GM21360 (cell line): ENCODE data around the gene TELO2.

Experiments
- ATAC-seq: cut with Tn5 transposase; IDR thresholded peaks from one replicate; pipeline ENCODE4 v1.9.1; 2021; ENCODE audit warnings: mild to moderate bottlenecking, moderate library complexity; ENCODE audit not compliant: unreplicated experiment

The TELO2 gene

GRCh38 chr16:1533443-1533951 lies 40.3 kb downstream of the TELO2 start, which contains the start of gene TMEM204:
TSS of gene TMEM204 (plus strand) at chr16:1533666. CDS start at chr16:1534276, 610 bp downstream.
- ATAC-seq, result no peak

- ATAC-seq, result no peak
Observed at GRCh38 chr16:1534021-1535020, 41.2 kb downstream of the TELO2 start.

- no peak for ATAC-seq
Observed at GRCh38 chr16:1535391-1536291, 42.5 kb downstream of the TELO2 start.

GRCh38 chr16:1536601-1537000 lies 43.4 kb downstream of the TELO2 start:
- ATAC-seq, result no peak

- ATAC-seq, result no peak
Observed at GRCh38 chr16:1537138-1537577, 44.0 kb downstream of the TELO2 start.

- no peak for ATAC-seq
Observed at GRCh38 chr16:1537763-1538289, 44.7 kb downstream of the TELO2 start.

- ATAC-seq, result no peak
Observed at GRCh38 chr16:1538804-1539520, 45.8 kb downstream of the TELO2 start.

- no peak for ATAC-seq
Observed at GRCh38 chr16:1539720-1540555, 46.8 kb downstream of the TELO2 start.

- ATAC-seq, result no peak
Observed at GRCh38 chr16:1540556-1540855, 47.3 kb downstream of the TELO2 start.

- ATAC-seq, result no peak
Observed at GRCh38 chr16:1541293-1542165, 48.4 kb downstream of the TELO2 start.

- no peak for ATAC-seq
Observed at GRCh38 chr16:1542166-1542500, 49.0 kb downstream of the TELO2 start.

GRCh38 chr16:1542533-1542932 lies 49.4 kb downstream of the TELO2 start:
- no peak for ATAC-seq

- no peak for ATAC-seq
Observed at GRCh38 chr16:1543085-1543896, 50.1 kb downstream of the TELO2 start.

- no peak for ATAC-seq
Observed at GRCh38 chr16:1545044-1546040, 52.2 kb downstream of the TELO2 start.

- no peak for ATAC-seq
Observed at GRCh38 chr16:1546430-1546829, 53.3 kb downstream of the TELO2 start.

GRCh38 chr16:1548233-1548632 lies 55.1 kb downstream of the TELO2 start:
- no peak for ATAC-seq

- ATAC-seq, result no peak
Observed at GRCh38 chr16:1548727-1549126, 55.6 kb downstream of the TELO2 start.
